IMR-90 (cell line): ENCODE data around the gene ADAMTS17. TPM values are rescaled to one million over a fixed set of nuclear protein-coding genes. Genes with fewer than 3 reads are reported as not detected.

Experiments
- ATAC-seq: fragments of 200-7000 bp; cut with Tn5 transposase; 2 replicates; pipeline ENCODE4 v1.9.1; 2020; ENCODE audit warnings: low read depth, mild to moderate bottlenecking, moderate library complexity
- BruUV-seq: library from RNA; stranded (reverse); fragments of 400-500 nt; replicated peaks from 2 replicates; lab custom pipeline; 2021; lab: Mats Ljungman, UMichigan
- CTCF ChIA-PET: fragments of 300-600 bp; formaldehyde crosslinking; extraction: SDS; loops from one replicate; lab custom pipeline; 2021; ENCODE audit warnings: antibody characterized with exemption; lab: Yijun Ruan, JAX
- POLR2A ChIA-PET: fragments of 300-600 bp; sonication (Branson Sonifier 250); formaldehyde crosslinking; loops from one replicate; lab custom pipeline; 2022; ENCODE audit warnings: antibody characterized with exemption; ENCODE audit not compliant: unreplicated experiment; lab: Charles Lee
- DNase-seq: peaks from one replicate; pipeline ENCODE4 v3.0.0; 2013
- H2AFZ ChIP-seq: replicated peaks from 2 replicates; pipeline ENCODE3; 2013; ENCODE audit warnings: low read length, mild to moderate bottlenecking; ENCODE audit not compliant: poor library complexity
- H2AK5ac ChIP-seq: 2 replicates; pipeline ENCODE4 v1.6.1; 2013; ENCODE audit warnings: low read depth, low read length, inconsistent platforms
- H2AK9ac ChIP-seq: replicated peaks from 2 replicates; pipeline ENCODE3; 2013; ENCODE audit warnings: mild to moderate bottlenecking, low read depth, low read length, moderate library complexity; ENCODE audit not compliant: poor library complexity
- H2BK120ac ChIP-seq: 2 replicates; pipeline ENCODE4 v1.6.1; 2013; ENCODE audit warnings: low read depth, low read length, inconsistent platforms
- H2BK15ac ChIP-seq: 3 replicates; pipeline ENCODE4 v1.6.1; 2013; ENCODE audit warnings: low read depth, low read length, inconsistent platforms
- H2BK20ac ChIP-seq: 2 replicates; pipeline ENCODE4 v1.6.1; 2013; ENCODE audit warnings: low read depth, mild to moderate bottlenecking, inconsistent platforms, low read length, moderate library complexity
- H2BK5ac ChIP-seq: 2 replicates; pipeline ENCODE4 v1.6.1; 2013; ENCODE audit warnings: mild to moderate bottlenecking, low read depth, low read length, inconsistent platforms; ENCODE audit not compliant: poor library complexity, severe bottlenecking
- H3K14ac ChIP-seq: replicated peaks from 2 replicates; pipeline ENCODE4 v1.6.1; 2013; ENCODE audit warnings: low read depth, low read length, inconsistent platforms
- H3K18ac ChIP-seq: 2 replicates; pipeline ENCODE4 v1.6.1; 2013; ENCODE audit warnings: low read depth, low read length, control low read depth
- H3K23ac ChIP-seq: 2 replicates; pipeline ENCODE4 v1.6.1; 2013; ENCODE audit warnings: low read depth, low read length, inconsistent platforms
- H3K27ac ChIP-seq: 2 replicates; pipeline ENCODE4 v1.5.1; 2013; ENCODE audit warnings: mild to moderate bottlenecking, control low read depth, low read length; ENCODE audit not compliant: insufficient read depth
- H3K27me3 ChIP-seq: 2 replicates; pipeline ENCODE4 v1.6.1; 2013; ENCODE audit warnings: low read length; ENCODE audit not compliant: control insufficient read depth, insufficient read depth
- H3K36me3 ChIP-seq: 2 replicates; pipeline ENCODE4 v1.6.1; 2013; ENCODE audit warnings: low read length, mixed read lengths; ENCODE audit not compliant: control insufficient read depth, insufficient read depth
- H3K4ac ChIP-seq: 2 replicates; pipeline ENCODE4 v1.6.1; 2013; ENCODE audit warnings: low read depth, low read length, inconsistent platforms
- H3K4me1 ChIP-seq: 2 replicates; pipeline ENCODE4 v1.6.1; 2013; ENCODE audit warnings: low read length, mixed read lengths; ENCODE audit not compliant: control insufficient read depth, insufficient read depth
- H3K4me2 ChIP-seq: 2 replicates; pipeline ENCODE4 v1.6.1; 2013; ENCODE audit warnings: low read depth, mild to moderate bottlenecking, control low read depth, low read length, moderate library complexity
- H3K4me3 ChIP-seq: 2 replicates; pipeline ENCODE4 v1.5.1; 2013; ENCODE audit warnings: low read depth, mild to moderate bottlenecking, control low read depth, low read length, moderate library complexity; ENCODE audit not compliant: insufficient read depth
- H3K56ac ChIP-seq: 2 replicates; pipeline ENCODE4 v1.6.1; 2013; ENCODE audit warnings: low read length, inconsistent platforms; ENCODE audit not compliant: insufficient read depth; ENCODE audit errors: extremely low read depth
- H3K79me1 ChIP-seq, 2 experiments: 2 replicates each; pipeline ENCODE4 v1.6.1; 2013; ENCODE audit warnings: low read length in 2 of 2, inconsistent platforms in 1 of 2, low read depth in 1 of 2
- H3K9ac ChIP-seq: 2 replicates; pipeline ENCODE4 v1.6.1; 2013; ENCODE audit warnings: low read depth, low read length, control low read depth
- H3K9me1 ChIP-seq: 2 replicates; pipeline ENCODE4 v1.6.1; 2013; ENCODE audit warnings: low read length, inconsistent platforms; ENCODE audit not compliant: insufficient read depth
- H3K9me3 ChIP-seq: 2 replicates; pipeline ENCODE4 v1.6.1; 2013; ENCODE audit warnings: low read length; ENCODE audit not compliant: control insufficient read depth, insufficient read depth
- H4K20me1 ChIP-seq: 2 replicates; pipeline ENCODE4 v1.6.1; 2013; ENCODE audit warnings: low read length, inconsistent platforms; ENCODE audit not compliant: insufficient read depth
- H4K5ac ChIP-seq: 2 replicates; pipeline ENCODE4 v1.6.1; 2013; ENCODE audit warnings: mild to moderate bottlenecking, low read depth, low read length, control low read depth
- H4K8ac ChIP-seq, 2 experiments: 2 replicates each; pipeline ENCODE4 v1.6.1; 2013; ENCODE audit warnings: low read depth in 2 of 2, low read length in 2 of 2, control low read depth in 1 of 2, inconsistent platforms in 1 of 2
- H4K91ac ChIP-seq: 2 replicates; pipeline ENCODE4 v1.6.1; 2013; ENCODE audit warnings: low read depth, low read length, inconsistent platforms; ENCODE audit not compliant: insufficient read depth
- FOS ChIP-seq: fragments of 150-350 bp; IDR thresholded peaks from 2 replicates; pipeline ENCODE4 v1.6.1; 2016; ENCODE audit warnings: low read depth, low read length
- MAFK ChIP-seq: IDR thresholded peaks from 2 replicates; pipeline ENCODE4 v1.6.1; 2012; ENCODE audit warnings: low read depth, low read length, improper control_type of control experiment
- NFE2L2 ChIP-seq: fragments of 150-350 bp; IDR thresholded peaks from 2 replicates; pipeline ENCODE4 v1.6.1; 2016; ENCODE audit warnings: low read depth, mild to moderate bottlenecking, low read length
- RFX5 ChIP-seq: IDR thresholded peaks from 2 replicates; pipeline ENCODE4 v1.8.0; 2012; ENCODE audit warnings: low read depth, mild to moderate bottlenecking, low read length, moderate library complexity
- WGBS, 2 experiments: methylation state at CpG; one replicate each; pipeline versions ENCODE4 v1.1.5 to v1.1.7; 2013; ENCODE audit warnings: missing lambda C conversion rate in 2 of 2; ENCODE audit not compliant: insufficient read length in 1 of 2; ENCODE audit errors: extremely low coverage in 2 of 2; 5-methylcytosine and 5-hydroxymethylcytosine counted together
- dilution Hi-C: fragments of 300-500 bp; cut with HindIII; formaldehyde crosslinking; loops from one replicate; pipeline ENCODE4 v1.14.3; 2018; ENCODE audit warnings: low sequenced_read_pairs; ENCODE audit not compliant: unreplicated experiment
- in situ Hi-C: fragments of 300-500 bp; cut with MboI; formaldehyde crosslinking; loops from 3 replicates; pipeline ENCODE4 v1.14.3; 2019; ENCODE audit warnings: low sequenced_read_pairs, inconsistent platforms, mixed read lengths
- intact Hi-C: fragments of 100-400 bp; cut with micrococcal nuclease; formaldehyde crosslinking; loops from 2 replicates; pipeline ENCODE4 v1.10.0; 2022
- polyA plus RNA-seq, 3 experiments: library from polyadenylated mRNA; depleted of rRNA; stranded (reverse); fragments of >200 nt; gene quantifications; 2 replicates each; pipeline ENCODE4 v1.2.3, GENCODE V29; 2012; ENCODE audit warnings: low replicate concordance in 1 of 3
- total RNA-seq: library from RNA; depleted of rRNA; stranded (reverse); fragments of >200 nt; gene quantifications from 2 replicates; pipeline ENCODE4 v1.2.3, GENCODE V29; 2012
- TF ChIP-seq, protein P1 (sequence below): conservative IDR thresholded peaks from 2 replicates; pipeline ENCODE4 v1.5.1; 2012; ENCODE audit warnings: mild to moderate bottlenecking, low read depth, low read length, improper control_type of control experiment
- TF ChIP-seq, protein P2 (sequence below): fragments of 150-350 bp; IDR thresholded peaks from 2 replicates; pipeline ENCODE4 v1.6.1; 2017; ENCODE audit warnings: mild to moderate bottlenecking, antibody characterized with exemption, low read length, low read depth

Gene ADAMTS17
- total and polyA plus RNA-seq, 2 of the 4 experiments (the other 2 are of a cell fraction): 0.03 TPM; not detected in 1

DNA sequence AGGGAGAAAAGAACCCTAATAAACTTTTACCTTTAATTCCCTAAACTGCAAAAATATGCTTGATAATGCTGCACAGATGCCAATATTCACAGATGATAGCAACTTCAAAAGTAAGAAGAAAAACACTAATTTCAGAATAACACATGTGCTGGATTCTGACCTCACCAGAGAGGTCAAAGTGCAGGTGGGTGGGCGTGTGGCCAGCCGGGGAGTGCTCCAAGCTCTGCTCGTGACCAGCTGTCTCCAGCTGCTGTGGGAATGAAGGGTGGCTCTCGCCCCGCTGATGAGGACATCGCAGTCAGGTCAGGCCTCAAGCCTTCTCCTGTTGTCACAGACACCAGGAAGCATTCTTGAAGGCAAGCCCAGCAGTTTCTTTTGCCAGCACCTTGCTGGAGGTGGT lies 57.1 kb downstream of the ADAMTS17 start:
- no peak overlapping the region for H3K4me2 ChIP-seq
- no peak overlapping the region for H3K23ac ChIP-seq
- H4K8ac ChIP-seq: no peak overlapping the region
- WGBS, 2 experiments: no CpG with 5 or more reads among the region's 6 CpGs
- H4K20me1 ChIP-seq: no peaks in the 10 kb centered on the region
- no peak overlapping the region for H3K56ac ChIP-seq
- TF ChIP-seq FOS: no peak
- TF ChIP-seq, protein P1, sequence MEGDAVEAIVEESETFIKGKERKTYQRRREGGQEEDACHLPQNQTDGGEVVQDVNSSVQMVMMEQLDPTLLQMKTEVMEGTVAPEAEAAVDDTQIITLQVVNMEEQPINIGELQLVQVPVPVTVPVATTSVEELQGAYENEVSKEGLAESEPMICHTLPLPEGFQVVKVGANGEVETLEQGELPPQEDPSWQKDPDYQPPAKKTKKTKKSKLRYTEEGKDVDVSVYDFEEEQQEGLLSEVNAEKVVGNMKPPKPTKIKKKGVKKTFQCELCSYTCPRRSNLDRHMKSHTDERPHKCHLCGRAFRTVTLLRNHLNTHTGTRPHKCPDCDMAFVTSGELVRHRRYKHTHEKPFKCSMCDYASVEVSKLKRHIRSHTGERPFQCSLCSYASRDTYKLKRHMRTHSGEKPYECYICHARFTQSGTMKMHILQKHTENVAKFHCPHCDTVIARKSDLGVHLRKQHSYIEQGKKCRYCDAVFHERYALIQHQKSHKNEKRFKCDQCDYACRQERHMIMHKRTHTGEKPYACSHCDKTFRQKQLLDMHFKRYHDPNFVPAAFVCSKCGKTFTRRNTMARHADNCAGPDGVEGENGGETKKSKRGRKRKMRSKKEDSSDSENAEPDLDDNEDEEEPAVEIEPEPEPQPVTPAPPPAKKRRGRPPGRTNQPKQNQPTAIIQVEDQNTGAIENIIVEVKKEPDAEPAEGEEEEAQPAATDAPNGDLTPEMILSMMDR: no peak
- TF ChIP-seq, protein P2, sequence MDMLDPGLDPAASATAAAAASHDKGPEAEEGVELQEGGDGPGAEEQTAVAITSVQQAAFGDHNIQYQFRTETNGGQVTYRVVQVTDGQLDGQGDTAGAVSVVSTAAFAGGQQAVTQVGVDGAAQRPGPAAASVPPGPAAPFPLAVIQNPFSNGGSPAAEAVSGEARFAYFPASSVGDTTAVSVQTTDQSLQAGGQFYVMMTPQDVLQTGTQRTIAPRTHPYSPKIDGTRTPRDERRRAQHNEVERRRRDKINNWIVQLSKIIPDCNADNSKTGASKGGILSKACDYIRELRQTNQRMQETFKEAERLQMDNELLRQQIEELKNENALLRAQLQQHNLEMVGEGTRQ: no peak
- TF ChIP-seq RFX5: no peak
- TF ChIP-seq NFE2L2: no peak
- no peak for TF ChIP-seq MAFK
- no peak overlapping the region for H2AK5ac ChIP-seq
- DNase-seq: no peak
- no peak for ATAC-seq
- H3K9ac ChIP-seq: no peak overlapping the region
- no peak overlapping the region for H2AK9ac ChIP-seq
- H2BK15ac ChIP-seq: no peak overlapping the region
- no peak overlapping the region for H3K4ac ChIP-seq
- H3K79me1 ChIP-seq: no peaks in the 10 kb centered on the region
- CTCF ChIA-PET: no interaction called here
- H2BK5ac ChIP-seq: no peak overlapping the region
- no peaks in the 10 kb centered on the region for H3K9me1 ChIP-seq
- H2BK120ac ChIP-seq: no peak overlapping the region
- dilution Hi-C loops (no loop called here), intact Hi-C loops (no loop called here), in situ Hi-C loops (no loop called here)
- H3K9me3 ChIP-seq: peaks cover 33% of the 10 kb centered on the region
- H3K18ac ChIP-seq: no peak overlapping the region
- H3K4me1 ChIP-seq: no peaks in the 10 kb centered on the region
- no peak overlapping the region for H3K4me3 ChIP-seq
- POLR2A ChIA-PET: no interaction called here
- no peak overlapping the region for H4K91ac ChIP-seq
- no peak overlapping the region for H2AFZ ChIP-seq
- no TSS peak for BruUV-seq
- no peaks in the 10 kb centered on the region for H3K27me3 ChIP-seq
- no peak overlapping the region for H4K5ac ChIP-seq
- no peak overlapping the region for H2BK20ac ChIP-seq
- no peak overlapping the region for H3K27ac ChIP-seq
- no peak overlapping the region for H3K14ac ChIP-seq
- no peaks in the 10 kb centered on the region for H3K36me3 ChIP-seq
